RWPE1 (cell line): ENCODE measurements around the gene CHML.
A peak's percentile ranks its signal among the peaks of the same experiment; 100 is the strongest.

Source experiments
- CTCF ChIA-PET: fragments of 350-600 bp; sonication (Branson Sonifier 250); formaldehyde crosslinking; extraction: SDS; loops from one replicate; lab custom pipeline; 2021; lab: Yijun Ruan, JAX
- POLR2A ChIA-PET: fragments of 400-600 bp; formaldehyde crosslinking; extraction: SDS; loops from one replicate; lab custom pipeline; 2020; ENCODE audit warnings: antibody characterized with exemption; ENCODE audit not compliant: low non-redundant PET; lab: Yijun Ruan, JAX
- DNase-seq: peaks from one replicate; pipeline ENCODE4 v3.0.0; 2012; ENCODE audit warnings: low spot score
- H3K27ac ChIP-seq: fragments of 450-650 bp; 2 replicates; pipeline ENCODE4 v1.5.1; 2017
- TF ChIP-seq, protein P1 (sequence below): fragments of 450-650 bp; conservative IDR thresholded peaks from 2 replicates; pipeline ENCODE4 v1.5.1; 2017; ENCODE audit warnings: low read depth, mild to moderate bottlenecking

CHML gene

DNA sequence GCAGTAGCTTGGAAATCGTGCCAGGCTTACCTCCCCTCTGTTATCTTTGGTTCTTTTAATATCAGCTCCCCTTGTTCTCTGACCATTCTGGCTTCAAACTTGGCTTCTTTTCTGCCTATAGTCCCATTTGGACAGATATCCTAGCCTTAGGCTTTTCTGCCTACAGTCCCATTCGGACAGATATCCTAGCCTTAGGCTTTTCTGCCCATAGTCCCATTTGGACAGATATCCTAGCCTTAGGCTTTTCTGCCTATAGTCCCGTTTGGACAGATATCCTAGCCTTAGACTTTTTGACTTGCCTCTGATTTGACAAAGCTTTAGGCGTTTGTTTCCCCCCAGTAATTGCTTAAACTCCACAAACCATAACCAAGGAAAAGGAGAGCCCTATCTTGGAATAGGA, 25.6 kb downstream of the CHML start:
- TF ChIP-seq, protein P1, sequence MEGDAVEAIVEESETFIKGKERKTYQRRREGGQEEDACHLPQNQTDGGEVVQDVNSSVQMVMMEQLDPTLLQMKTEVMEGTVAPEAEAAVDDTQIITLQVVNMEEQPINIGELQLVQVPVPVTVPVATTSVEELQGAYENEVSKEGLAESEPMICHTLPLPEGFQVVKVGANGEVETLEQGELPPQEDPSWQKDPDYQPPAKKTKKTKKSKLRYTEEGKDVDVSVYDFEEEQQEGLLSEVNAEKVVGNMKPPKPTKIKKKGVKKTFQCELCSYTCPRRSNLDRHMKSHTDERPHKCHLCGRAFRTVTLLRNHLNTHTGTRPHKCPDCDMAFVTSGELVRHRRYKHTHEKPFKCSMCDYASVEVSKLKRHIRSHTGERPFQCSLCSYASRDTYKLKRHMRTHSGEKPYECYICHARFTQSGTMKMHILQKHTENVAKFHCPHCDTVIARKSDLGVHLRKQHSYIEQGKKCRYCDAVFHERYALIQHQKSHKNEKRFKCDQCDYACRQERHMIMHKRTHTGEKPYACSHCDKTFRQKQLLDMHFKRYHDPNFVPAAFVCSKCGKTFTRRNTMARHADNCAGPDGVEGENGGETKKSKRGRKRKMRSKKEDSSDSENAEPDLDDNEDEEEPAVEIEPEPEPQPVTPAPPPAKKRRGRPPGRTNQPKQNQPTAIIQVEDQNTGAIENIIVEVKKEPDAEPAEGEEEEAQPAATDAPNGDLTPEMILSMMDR = no peak
- no peak overlapping the region for H3K27ac ChIP-seq
- CTCF ChIA-PET = interaction anchor here (0.6 kb wide), 1 partner anchor 220 kb away, joined by 4 read pairs; no protein-coding TSS in a partner anchor
- POLR2A ChIA-PET = no interaction called here
- DNase-seq = no peak

DNA sequence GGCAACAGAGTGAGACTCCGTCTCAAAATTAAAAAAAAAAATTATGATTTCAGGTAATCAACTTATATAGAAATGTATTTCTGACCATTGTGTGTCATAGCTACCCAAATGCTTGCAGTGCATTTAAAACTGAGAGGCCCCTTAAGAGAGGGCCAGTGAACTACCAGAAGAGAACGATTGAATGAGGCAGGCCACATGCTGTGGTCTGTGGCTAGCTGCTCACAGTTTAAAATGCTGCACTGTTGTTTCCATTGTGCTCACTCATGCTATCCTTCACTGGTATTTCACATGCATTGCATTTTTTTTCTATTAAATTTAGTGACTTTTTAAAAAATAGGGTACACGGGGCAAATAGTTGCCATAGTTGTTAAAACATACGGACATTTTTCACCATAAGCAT, 26.0 kb downstream of the CHML start:
- CTCF ChIA-PET = interaction anchor here (0.7 kb wide), 1 partner anchor 210 kb away, joined by 3 read pairs; no protein-coding TSS in a partner anchor
- TF ChIP-seq, protein P1 = no peak
- POLR2A ChIA-PET = no interaction called here
- no peak overlapping the region for H3K27ac ChIP-seq
- no peak for DNase-seq

DNA sequence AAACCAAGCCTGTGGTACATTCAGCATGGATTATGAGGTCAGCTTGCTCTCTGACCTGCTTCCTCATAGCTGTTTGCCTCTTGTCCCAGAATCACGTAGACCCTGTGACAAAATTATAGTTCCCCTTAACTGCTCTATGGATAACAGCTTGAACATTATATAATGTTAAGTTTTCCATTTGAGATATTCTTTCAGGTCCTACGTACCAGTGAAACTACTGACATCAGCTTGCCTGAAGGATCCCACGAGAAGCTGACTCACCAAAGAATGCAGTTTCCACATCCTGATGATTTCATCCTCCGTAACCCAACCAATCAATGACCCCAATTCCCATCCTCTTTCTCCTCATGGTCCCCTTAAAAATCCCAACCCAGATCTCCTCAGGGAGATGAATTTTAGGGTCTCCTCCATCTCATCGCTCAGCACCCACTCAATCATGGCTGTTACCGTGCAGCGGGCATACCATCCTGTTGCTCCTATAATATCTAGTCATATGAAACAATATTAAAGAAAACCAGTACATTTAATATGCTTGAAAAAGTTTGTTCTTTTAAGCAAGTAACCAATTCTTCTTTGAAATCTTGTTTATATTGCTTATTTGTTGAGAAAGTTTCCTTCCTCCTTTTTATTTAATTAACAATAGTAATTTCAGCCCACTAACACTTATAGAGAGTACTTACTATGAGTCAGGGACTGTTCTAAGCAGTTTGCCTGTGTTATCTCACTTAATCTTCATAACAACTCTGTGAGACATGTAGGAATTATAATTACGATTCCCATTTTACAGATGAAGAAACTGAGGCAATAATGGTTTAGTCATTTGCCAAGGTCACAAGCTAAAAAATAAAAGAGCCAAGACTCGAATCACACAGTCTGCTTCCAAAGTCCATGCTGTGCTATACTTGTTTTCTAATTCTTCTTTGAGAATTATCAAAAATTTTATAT, 27.4 kb downstream of the CHML start:
- POLR2A ChIA-PET = interaction anchor here (0.6 kb wide), 1 partner anchor 28 kb away, joined by 3 read pairs; no protein-coding TSS in a partner anchor
- TF ChIP-seq, protein P1 = no peak
- DNase-seq = peak; percentile 55
- no peak overlapping the region for H3K27ac ChIP-seq
- CTCF ChIA-PET = interaction anchor here (0.7 to 2.7 kb wide), 3 partner anchors 15 to 222 kb away, joined by 3 to 11 read pairs (median 4); no protein-coding TSS in a partner anchor

DNA sequence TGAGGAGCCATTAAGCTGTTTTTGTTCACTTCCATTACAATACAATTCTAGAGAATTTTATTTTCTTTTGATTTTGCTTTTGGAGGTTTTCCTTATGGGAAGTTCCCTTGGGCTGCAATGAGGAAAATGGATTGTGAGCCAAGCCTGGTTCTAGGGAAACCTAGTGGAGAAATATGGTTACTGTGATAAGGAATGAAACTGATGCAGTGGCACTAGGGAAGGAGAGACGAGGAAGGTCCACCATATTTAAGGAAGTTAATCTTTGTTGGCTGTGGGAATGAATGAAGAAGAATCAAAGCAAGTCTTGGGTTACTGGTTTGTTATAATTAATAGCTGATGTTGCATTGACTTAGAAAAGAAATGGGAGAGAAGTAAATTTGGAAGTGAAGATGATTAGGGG, 28.4 kb downstream of the CHML start:
- H3K27ac ChIP-seq = no peak overlapping the region
- no peak for DNase-seq
- TF ChIP-seq, protein P1 = no peak
- ChIA-PET POLR2A (interaction anchor here (0.6 kb wide), 1 partner anchor 28 kb away, joined by 7 read pairs; the partner anchor contains the start of genes CHML and OPN3), CTCF (interaction anchor here (0.6 to 2.7 kb wide), 9 partner anchors 11 to 374 kb away, joined by 3 to 11 read pairs (median 4); no protein-coding TSS in a partner anchor)

DNA sequence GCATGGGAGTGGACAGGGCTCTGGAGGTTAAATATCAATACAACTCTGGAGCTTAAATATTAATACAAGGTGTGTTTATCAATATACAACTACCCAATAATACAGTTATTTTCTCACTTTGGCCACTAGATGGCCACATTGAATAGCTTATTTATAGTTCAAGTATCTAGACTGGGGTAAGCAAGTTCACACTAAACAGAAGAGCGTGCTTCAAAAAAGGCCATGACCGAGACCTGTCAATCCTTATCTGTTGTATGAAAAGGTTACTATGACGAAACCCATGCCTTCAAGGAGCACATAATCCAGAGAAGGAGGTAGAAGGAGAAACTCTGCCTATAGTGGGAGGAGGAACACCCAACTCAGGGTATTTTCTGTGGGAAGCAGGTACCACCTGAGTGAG, 29.1 kb downstream of the CHML start:
- ChIA-PET CTCF (interaction anchor here (0.6 to 2.7 kb wide), 13 partner anchors 11 to 377 kb away, joined by 3 to 11 read pairs (median 3); no protein-coding TSS in a partner anchor), POLR2A (interaction anchor here (0.6 kb wide), 2 partner anchors 29 to 223 kb away, joined by 3 to 7 read pairs; partner anchors contain the start of genes CHML and OPN3)
- H3K27ac ChIP-seq = no peak overlapping the region
- DNase-seq = peak; percentile 49
- TF ChIP-seq, protein P1 = peak; percentile 60
